H1 (cell line): ENCODE data around the gene GSKIP. TPM values are rescaled to one million over a fixed set of nuclear protein-coding genes. Genes with fewer than 3 reads are reported as not detected.

Source experiments
- HDAC2 ChIP-seq, 2 experiments: fragments of 300-600 bp in 1 of 2; sonication (generic) in 1 of 2; IDR thresholded peaks; 2 replicates each; pipeline ENCODE4 v1.6.1; 2011 to 2012; ENCODE audit warnings: low read depth in 2 of 2, low read length in 2 of 2, mild to moderate bottlenecking in 2 of 2, moderate library complexity in 2 of 2, borderline replicate concordance in 1 of 2, inconsistent platforms in 1 of 2
- polyA plus RNA-seq, 7 experiments: library from polyadenylated mRNA; depleted of rRNA in 3 of 7; stranded (reverse) in 5 of 7; unstranded in 2 of 7; fragments of >200 nt in 5 of 7; fragments of 200-250 nt in 2 of 7; gene quantifications; 1 replicate in 5 of 7; 2 replicates in 1 of 7; 4 replicates in 1 of 7; pipeline versions ENCODE4 v1.2.1 to v1.2.3, GENCODE V29; 2011 to 2013; ENCODE audit warnings: missing spikeins in 2 of 7, mixed read lengths in 2 of 7
- total RNA-seq: library from RNA; stranded (reverse); fragmentation: NEBNext Ultra II Directional; extraction: Animal tissue kit (Norgen Biotek cat#: 25700); gene quantifications from 2 replicates; pipeline ENCODE4 v1.2.1, GENCODE V29; 2021

GSKIP gene
- total and polyA plus RNA-seq, 2 of the 8 experiments (the other 6 are each of a cell fraction or from before 2014, with no cell fraction given), result 20.3 to 37.1 TPM

GRCh38 chr14:96363751-96364336, 518 bp downstream of the GSKIP start (continued):
- 0 out of 4 replicates have a peak, but pooled peaks of 1 of the 2 experiments have one; percentile 50 for TF ChIP-seq HDAC2 (IDR thresholded peaks at IDR 0.05; ENCODE audit: borderline replicate concordance in 1 of 2, low read depth in 2 of 2, low read length in 2 of 2)
